Gastrocnemius medialis (tissue), 4 donors: Measurements from ENCODE around the gene TBC1D23. TPM values are rescaled to one million over a fixed set of nuclear protein-coding genes. Genes with fewer than 3 reads are reported as not detected.
"Not testable (repeated sequence)": the region's sequence is repeated elsewhere in the genome, so short reads cannot be mapped to it uniquely, and the experiment has no call there.

ENCODE experiments used
- ATAC-seq, 2 donors: fragments of 150-250 bp; one replicate each; pipeline ENCODE4 v1.9.1; 2016
- DNase-seq, 2 donors: peaks; one replicate each; pipeline ENCODE4 v3.0.0-alpha.2; 2019
- H3K27ac ChIP-seq, 4 donors: fragments of 200-600 bp; sonication (generic); 1 replicate in 1 of 4; 2 replicates in 3 of 4; pipeline ENCODE4 v1.5.1; 2016 to 2018; ENCODE audit warnings: mild to moderate bottlenecking in 2 of 4, moderate library complexity in 1 of 4
- H3K27me3 ChIP-seq, 3 donors: fragments of 200-600 bp; sonication (generic) in 2 of 3; 1 replicate in 1 of 3; 2 replicates in 2 of 3; pipeline versions ENCODE4 v1.5.1 to v1.6.0; 2016 to 2019; ENCODE audit warnings: mild to moderate bottlenecking in 1 of 3, moderate library complexity in 1 of 3
- H3K36me3 ChIP-seq, 2 donors: fragments of 200-600 bp; sonication (generic) in 1 of 2; one replicate each; pipeline ENCODE4 v1.5.1; 2017 to 2018
- H3K4me1 ChIP-seq, 2 donors: fragments of 200-600 bp; sonication (generic) in 1 of 2; one replicate each; pipeline ENCODE4 v1.5.1; 2016 to 2017; ENCODE audit warnings: mild to moderate bottlenecking in 2 of 2
- H3K4me3 ChIP-seq, 4 donors: fragments of 200-600 bp; sonication (generic) in 3 of 4; 1 replicate in 1 of 4; 2 replicates in 3 of 4; pipeline ENCODE4 v1.5.1; 2016 to 2019; ENCODE audit warnings: mild to moderate bottlenecking in 2 of 4
- H3K9me3 ChIP-seq, 3 donors: fragments of 200-600 bp; sonication (generic) in 2 of 3; 1 replicate in 1 of 3; 2 replicates in 2 of 3; pipeline ENCODE4 v1.5.1; 2016 to 2019
- POLR2A ChIP-seq, 2 donors: fragments of 450-650 bp; IDR thresholded peaks; one replicate each; pipeline ENCODE4 v1.6.1; 2017; ENCODE audit warnings: antibody characterized with exemption in 2 of 2, mild to moderate bottlenecking in 2 of 2, moderate library complexity in 2 of 2
- in situ Hi-C, 4 donors: fragments of 200-750 bp; cut with MboI; loops; one replicate each; pipeline versions ENCODE4 v1.15.0 to v1.8.0; 2017; ENCODE audit warnings: low sequenced_read_pairs in 4 of 4
- intact Hi-C: fragments of 100-400 bp; cut with DNase I; formaldehyde crosslinking; loops from one replicate; pipeline ENCODE4 v1.15.1; 2023; ENCODE audit warnings: low total_unique reads
- total RNA-seq, 4 donors: library from RNA; depleted of rRNA; stranded (reverse); fragments of >200 nt; gene quantifications; one replicate each; pipeline versions ENCODE4 v1.1.0 to v1.2.3, GENCODE V29; 2016
- TF ChIP-seq, protein P1 (sequence below), 5 experiments: fragments of 450-650 bp in 3 of 5; fragments of 200-600 bp in 2 of 5; sonication (generic) in 2 of 5; IDR thresholded peaks in 4 of 5; conservative IDR thresholded peaks in 1 of 5; 1 replicate in 4 of 5; 2 replicates in 1 of 5; pipeline ENCODE4 v1.5.1; 2016 to 2019; ENCODE audit warnings: antibody characterized with exemption in 5 of 5, mild to moderate bottlenecking in 3 of 5, moderate library complexity in 3 of 5

TBC1D23 gene
- total RNA-seq, 4 donors from 2014 or later = 14.2 to 56.4 (median 45.0) TPM

- TF ChIP-seq, protein P1, sequence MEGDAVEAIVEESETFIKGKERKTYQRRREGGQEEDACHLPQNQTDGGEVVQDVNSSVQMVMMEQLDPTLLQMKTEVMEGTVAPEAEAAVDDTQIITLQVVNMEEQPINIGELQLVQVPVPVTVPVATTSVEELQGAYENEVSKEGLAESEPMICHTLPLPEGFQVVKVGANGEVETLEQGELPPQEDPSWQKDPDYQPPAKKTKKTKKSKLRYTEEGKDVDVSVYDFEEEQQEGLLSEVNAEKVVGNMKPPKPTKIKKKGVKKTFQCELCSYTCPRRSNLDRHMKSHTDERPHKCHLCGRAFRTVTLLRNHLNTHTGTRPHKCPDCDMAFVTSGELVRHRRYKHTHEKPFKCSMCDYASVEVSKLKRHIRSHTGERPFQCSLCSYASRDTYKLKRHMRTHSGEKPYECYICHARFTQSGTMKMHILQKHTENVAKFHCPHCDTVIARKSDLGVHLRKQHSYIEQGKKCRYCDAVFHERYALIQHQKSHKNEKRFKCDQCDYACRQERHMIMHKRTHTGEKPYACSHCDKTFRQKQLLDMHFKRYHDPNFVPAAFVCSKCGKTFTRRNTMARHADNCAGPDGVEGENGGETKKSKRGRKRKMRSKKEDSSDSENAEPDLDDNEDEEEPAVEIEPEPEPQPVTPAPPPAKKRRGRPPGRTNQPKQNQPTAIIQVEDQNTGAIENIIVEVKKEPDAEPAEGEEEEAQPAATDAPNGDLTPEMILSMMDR (IDR thresholded peaks at IDR 0.05 in 4 of 5, conservative IDR thresholded peaks at IDR 0.05 in 1 of 5) = no peak
- TF ChIP-seq POLR2A (IDR thresholded peaks at IDR 0.05) = no peak
- H3K9me3 ChIP-seq = no peaks in the 10 kb centered on the region
- in situ Hi-C loops (no loop called here), intact Hi-C loops (no loop called here)
- DNase-seq (no peak), ATAC-seq (no peak)
- H3K4me1 ChIP-seq = no peaks in the 10 kb centered on the region
- no peaks in the 10 kb centered on the region for H3K36me3 ChIP-seq
- no peaks in the 10 kb centered on the region for H3K27me3 ChIP-seq
- no peak overlapping the region for H3K4me3 ChIP-seq
- H3K27ac ChIP-seq = no peak overlapping the region
Measured at GRCh38 chr3:100234364-100234763, 26.4 kb upstream of the TBC1D23 start.

DNA sequence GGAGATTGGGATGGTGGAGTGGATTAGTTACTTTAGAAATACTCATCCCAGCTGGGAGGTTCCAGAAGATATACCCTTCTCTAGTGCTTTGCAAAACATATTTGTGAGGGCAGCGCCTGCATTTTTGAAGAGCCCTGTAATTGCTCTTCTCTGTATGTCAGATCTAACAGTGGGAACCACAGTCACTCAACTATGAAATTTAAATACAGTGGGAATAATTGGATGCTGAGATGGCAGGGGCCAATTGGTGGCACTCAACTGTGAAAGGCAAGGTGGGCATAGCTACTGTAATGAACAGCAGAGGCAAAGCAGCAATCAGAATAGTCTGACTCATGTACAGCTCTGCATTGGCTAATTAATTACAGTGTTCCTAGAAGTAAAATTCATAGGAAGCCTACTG lies 22.2 kb upstream of the TBC1D23 start:
- Histone ChIP-seq H3K27me3 (no peaks in the 10 kb centered on the region), H3K4me3 (no peak overlapping the region), H3K27ac (no peak overlapping the region), H3K9me3 (no peaks in the 10 kb centered on the region), H3K4me1 (no peaks in the 10 kb centered on the region), H3K36me3 (no peaks in the 10 kb centered on the region)
- ATAC-seq (no peak), DNase-seq (no peak)
- intact Hi-C loops (no loop called here), in situ Hi-C loops (no loop called here)
- TF ChIP-seq POLR2A (IDR thresholded peaks at IDR 0.05) = no peak
- TF ChIP-seq, protein P1 (IDR thresholded peaks at IDR 0.05 in 4 of 5, conservative IDR thresholded peaks at IDR 0.05 in 1 of 5) = no peak

DNA sequence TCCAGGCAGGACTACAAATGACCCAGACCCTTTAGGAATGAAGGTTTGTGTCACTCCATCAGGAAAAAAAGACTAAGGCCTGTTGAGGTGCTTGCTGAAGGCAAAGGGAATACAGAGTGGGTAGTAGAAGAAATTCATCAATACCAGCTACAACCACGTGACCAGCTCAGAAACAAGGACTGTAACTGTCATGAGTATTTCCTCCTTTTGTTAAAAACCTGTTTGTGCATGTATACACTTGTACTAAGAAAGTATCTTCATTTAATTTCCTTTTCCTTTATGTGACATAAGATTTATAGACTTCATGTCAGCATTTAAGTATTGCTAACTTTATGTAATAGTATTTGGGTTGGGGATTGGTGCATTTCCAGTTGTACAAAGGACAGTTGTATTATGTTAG lies 18.3 kb upstream of the TBC1D23 start:
- H3K4me3 ChIP-seq, ATAC-seq, intact Hi-C loops, DNase-seq, H3K36me3 ChIP-seq, in situ Hi-C loops, H3K9me3 ChIP-seq, H3K27me3 ChIP-seq, H3K27ac ChIP-seq, H3K4me1 ChIP-seq: not testable (repeated sequence)

- intact Hi-C loops (no loop called here), in situ Hi-C loops (no loop called here)
- Histone ChIP-seq H3K9me3 (no peaks in the 10 kb centered on the region), H3K4me1 (no peaks in the 10 kb centered on the region), H3K4me3 (no peak overlapping the region), H3K36me3 (no peaks in the 10 kb centered on the region), H3K27ac (no peak overlapping the region), H3K27me3 (no peaks in the 10 kb centered on the region)
- ATAC-seq = no peak
- TF ChIP-seq POLR2A (IDR thresholded peaks at IDR 0.05) = no peak
- TF ChIP-seq, protein P1 (IDR thresholded peaks at IDR 0.05 in 4 of 5, conservative IDR thresholded peaks at IDR 0.05 in 1 of 5) = no peak
- DNase-seq = no peak
Measured at GRCh38 chr3:100244264-100244663, 16.5 kb upstream of the TBC1D23 start.

DNA sequence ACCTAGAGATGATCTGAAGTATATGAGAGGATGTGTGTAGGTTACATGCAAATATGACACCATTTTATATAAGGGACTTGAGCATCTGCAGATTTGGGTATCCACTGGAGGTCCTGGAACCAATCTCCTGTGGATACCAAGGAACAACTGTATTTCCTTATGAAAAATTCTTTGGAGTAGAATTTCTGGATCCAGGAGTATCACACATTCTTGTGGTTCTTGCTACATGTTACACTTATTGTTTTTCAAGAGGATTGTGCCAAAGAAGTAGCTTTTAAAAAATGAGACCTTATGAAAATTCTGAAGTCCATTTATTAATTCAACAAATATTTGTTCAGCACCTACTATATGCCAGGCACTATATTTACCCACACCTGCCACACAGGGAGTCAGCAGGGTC lies 15.7 kb upstream of the TBC1D23 start:
- H3K27me3 ChIP-seq = no peaks in the 10 kb centered on the region
- no peak overlapping the region for H3K27ac ChIP-seq
- DNase-seq = no peak
- no peak for ATAC-seq
- intact Hi-C loops = no loop called here
- no peaks in the 10 kb centered on the region for H3K9me3 ChIP-seq
- in situ Hi-C loops = loop anchor here in 1 of 4 donors (5.0 kb wide), 1 partner anchor 403 kb away; no protein-coding TSS in a partner anchor
- H3K4me1 ChIP-seq = no peaks in the 10 kb centered on the region
- TF ChIP-seq, protein P1 (IDR thresholded peaks at IDR 0.05 in 4 of 5, conservative IDR thresholded peaks at IDR 0.05 in 1 of 5) = no peak
- H3K36me3 ChIP-seq = no peaks in the 10 kb centered on the region
- no peak overlapping the region for H3K4me3 ChIP-seq
